HEK293 (cell line): Measurements from ENCODE around the gene SIK3.

Experiments used
- CTCF ChIA-PET: fragments of 350-600 bp; formaldehyde crosslinking; extraction: SDS; loops from one replicate; lab custom pipeline; 2021; ENCODE audit warnings: antibody characterized with exemption; lab: Yijun Ruan, JAX
- POLR2A ChIA-PET: fragments of 300-600 bp; formaldehyde crosslinking; extraction: SDS; loops from one replicate; lab custom pipeline; 2020; ENCODE audit warnings: antibody characterized with exemption, inconsistent platforms; lab: Yijun Ruan, JAX
- H3K27ac ChIP-seq: fragments of 200-500 bp; sonication (Bioruptor generic); 2 replicates; pipeline ENCODE4 v1.5.1; 2014; ENCODE audit warnings: low read depth, low read length, control low read depth, inconsistent platforms; ENCODE audit errors: extremely low read depth
- H3K36me3 ChIP-seq, 2 experiments: fragments of 200-500 bp in 1 of 2; sonication (Bioruptor generic) in 1 of 2; 1 replicate in 1 of 2; 2 replicates in 1 of 2; pipeline ENCODE4 v1.5.1; 2014 to 2017; ENCODE audit warnings: inconsistent platforms in 2 of 2, low read length in 2 of 2; ENCODE audit not compliant: control insufficient read depth in 2 of 2, insufficient read depth in 1 of 2
- H3K4me1 ChIP-seq: fragments of 200-500 bp; sonication (Bioruptor generic); 2 replicates; pipeline ENCODE4 v1.5.1; 2014; ENCODE audit warnings: mild to moderate bottlenecking, low read length, inconsistent platforms; ENCODE audit not compliant: control insufficient read depth, insufficient read depth
- H3K4me3 ChIP-seq: 2 replicates; pipeline ENCODE4 v1.5.1; 2011; ENCODE audit warnings: low read depth, mild to moderate bottlenecking, control low read depth, low read length, moderate library complexity
- H3K9me3 ChIP-seq: fragments of 200-500 bp; sonication (Bioruptor generic); 2 replicates; pipeline ENCODE4 v1.5.1; 2014; ENCODE audit warnings: low read depth, low read length, inconsistent platforms; ENCODE audit not compliant: control insufficient read depth, insufficient read depth
- BCL6B ChIP-seq: fragments of 450-650 bp; formaldehyde crosslinking; IDR thresholded peaks from 2 replicates; pipeline ENCODE4 v1.5.1; 2017; ENCODE audit warnings: missing biosample characterization, missing genetic modification characterization
- KLF8 ChIP-seq: fragments of 450-650 bp; formaldehyde crosslinking; IDR thresholded peaks from 2 replicates; pipeline ENCODE4 v1.5.1; 2016; ENCODE audit warnings: missing biosample characterization, missing genetic modification characterization
- PRDM2 ChIP-seq: fragments of 450-650 bp; formaldehyde crosslinking; IDR thresholded peaks from 2 replicates; pipeline ENCODE4 v1.5.1; 2016; ENCODE audit warnings: missing biosample characterization, missing genetic modification characterization, borderline replicate concordance
- PRDM6 ChIP-seq: fragments of 450-650 bp; formaldehyde crosslinking; IDR thresholded peaks from 2 replicates; pipeline ENCODE4 v1.5.1; 2017; ENCODE audit warnings: missing biosample characterization, missing genetic modification characterization
- SP3 ChIP-seq: fragments of 450-650 bp; formaldehyde crosslinking; IDR thresholded peaks from 2 replicates; pipeline ENCODE4 v1.5.1; 2016; ENCODE audit warnings: missing biosample characterization, missing genetic modification characterization
- ZBTB6 ChIP-seq: fragments of 450-650 bp; formaldehyde crosslinking; IDR thresholded peaks from 2 replicates; pipeline ENCODE4 v1.5.1; 2017; ENCODE audit warnings: missing biosample characterization, missing genetic modification characterization
- ZFP3 ChIP-seq: fragments of 450-650 bp; formaldehyde crosslinking; IDR thresholded peaks from 2 replicates; pipeline ENCODE4 v1.5.1; 2016; ENCODE audit warnings: low read depth, missing biosample characterization, missing genetic modification characterization
- ZNF114 ChIP-seq: fragments of 450-650 bp; formaldehyde crosslinking; IDR thresholded peaks from 2 replicates; pipeline ENCODE4 v1.5.0; 2017; ENCODE audit warnings: missing biosample characterization, missing genetic modification characterization
- ZNF121 ChIP-seq: fragments of 450-650 bp; formaldehyde crosslinking; IDR thresholded peaks from 2 replicates; pipeline ENCODE4 v1.5.1; 2016; ENCODE audit warnings: missing biosample characterization, missing genetic modification characterization
- ZNF266 ChIP-seq: fragments of 450-650 bp; formaldehyde crosslinking; IDR thresholded peaks from 2 replicates; pipeline ENCODE4 v1.5.1; 2016; ENCODE audit warnings: missing biosample characterization, missing genetic modification characterization, low read depth
- ZNF274 ChIP-seq, 2 experiments: fragments of 200-500 bp in 1 of 2; fragments of 450-650 bp in 1 of 2; sonication (Bioruptor generic) in 1 of 2; formaldehyde crosslinking in 1 of 2; IDR thresholded peaks; 2 replicates each; pipeline versions ENCODE4 v1.5.1 to v1.6.1; 2014 to 2016; ENCODE audit warnings: borderline replicate concordance in 1 of 2, inconsistent platforms in 1 of 2, low read length in 1 of 2, missing biosample characterization in 1 of 2, missing genetic modification characterization in 1 of 2
- ZNF398 ChIP-seq: fragments of 450-650 bp; formaldehyde crosslinking; IDR thresholded peaks from 2 replicates; pipeline ENCODE4 v1.5.1; 2017; ENCODE audit warnings: missing biosample characterization, missing genetic modification characterization
- ZNF571 ChIP-seq: fragments of 450-650 bp; formaldehyde crosslinking; IDR thresholded peaks from 2 replicates; pipeline ENCODE4 v1.5.0; 2017; ENCODE audit warnings: missing biosample characterization, missing genetic modification characterization
- ZNF610 ChIP-seq: fragments of 450-650 bp; formaldehyde crosslinking; IDR thresholded peaks from 2 replicates; pipeline ENCODE4 v1.5.1; 2016; ENCODE audit warnings: missing biosample characterization, missing genetic modification characterization, borderline replicate concordance
- ZNF623 ChIP-seq: fragments of 450-650 bp; formaldehyde crosslinking; IDR thresholded peaks from 2 replicates; pipeline ENCODE4 v1.5.1; 2016; ENCODE audit warnings: missing biosample characterization, missing genetic modification characterization
- ZNF837 ChIP-seq: fragments of 450-650 bp; formaldehyde crosslinking; IDR thresholded peaks from 2 replicates; pipeline ENCODE4 v1.5.1; 2016; ENCODE audit warnings: missing biosample characterization, missing genetic modification characterization
- ZXDB ChIP-seq: fragments of 450-650 bp; formaldehyde crosslinking; IDR thresholded peaks from 2 replicates; pipeline ENCODE4 v1.5.1; 2016; ENCODE audit warnings: missing biosample characterization, missing genetic modification characterization

Gene SIK3

GRCh38 chr11:117127171-117127901, 29.1 kb upstream of the SIK3 start:
- Histone ChIP-seq H3K9me3 (no peaks in the 10 kb centered on the region), H3K36me3 (no peaks in the 10 kb centered on the region), H3K4me1 (no peaks in the 10 kb centered on the region), H3K27ac (no peak overlapping the region), H3K4me3 (no peak overlapping the region)
- ChIA-PET CTCF (interaction anchor here (0.6 to 1.7 kb wide), 3 partner anchors 21 to 382 kb away, joined by 3 to 7 read pairs (median 5); no protein-coding TSS in a partner anchor), POLR2A (interaction anchor here (0.7 to 1.1 kb wide), 2 partner anchors 17 to 102 kb away, joined by 3 to 4 read pairs; partner anchors contain the start of gene PAFAH1B2)
- no peak for TF ChIP-seq ZBTB6 (tag by site-specific recombination)
- no peak for TF ChIP-seq BCL6B (tag by site-specific recombination)
- no peak for TF ChIP-seq ZNF274 (IDR thresholded peaks at IDR 0.05; ENCODE audit: low read length)
- no peak for TF ChIP-seq ZNF274 (tag by site-specific recombination; IDR thresholded peaks at IDR 0.05; ENCODE audit: borderline replicate concordance)
- TF ChIP-seq ZFP3 (tag by site-specific recombination) = no peak
- TF ChIP-seq ZNF114 = no peak
- TF ChIP-seq KLF8 (tag by site-specific recombination) = no peak
- TF ChIP-seq ZNF837 (tag by site-specific recombination) = no peak
- TF ChIP-seq ZNF121 (tag by site-specific recombination) = no peak
- no peak for TF ChIP-seq SP3 (tag by site-specific recombination)
- no peak for TF ChIP-seq ZNF610 (tag by site-specific recombination)
- no peak for TF ChIP-seq ZNF266 (tag by site-specific recombination)
- TF ChIP-seq ZNF571 (tag by site-specific recombination) = no peak
- TF ChIP-seq ZNF398 (tag by site-specific recombination) = no peak
- no peak for TF ChIP-seq ZXDB (tag by site-specific recombination)
- no peak for TF ChIP-seq PRDM6 (tag by site-specific recombination)

- Histone ChIP-seq H3K36me3 (no peaks in the 10 kb centered on the region), H3K27ac (no peak overlapping the region), H3K4me3 (no peak overlapping the region), H3K9me3 (no peaks in the 10 kb centered on the region), H3K4me1 (no peaks in the 10 kb centered on the region)
- ChIA-PET POLR2A (interaction anchor here (1.1 kb wide), 1 partner anchor 18 kb away, joined by 4 read pairs; the partner anchor contains the start of gene PAFAH1B2), CTCF (interaction anchor here (1.2 to 1.7 kb wide), 2 partner anchors 20 to 101 kb away, joined by 3 to 5 read pairs; no protein-coding TSS in a partner anchor)
- no peak for TF ChIP-seq ZNF623
- TF ChIP-seq ZNF398 (tag by site-specific recombination) = no peak
- no peak for TF ChIP-seq PRDM2 (tag by site-specific recombination)
These were observed 28.2 kb upstream of the SIK3 start for GRCh38 chr11:117126223-117126965.
